ENCODE measurements around the gene PCNX2.

The PCNX2 gene

DNA sequence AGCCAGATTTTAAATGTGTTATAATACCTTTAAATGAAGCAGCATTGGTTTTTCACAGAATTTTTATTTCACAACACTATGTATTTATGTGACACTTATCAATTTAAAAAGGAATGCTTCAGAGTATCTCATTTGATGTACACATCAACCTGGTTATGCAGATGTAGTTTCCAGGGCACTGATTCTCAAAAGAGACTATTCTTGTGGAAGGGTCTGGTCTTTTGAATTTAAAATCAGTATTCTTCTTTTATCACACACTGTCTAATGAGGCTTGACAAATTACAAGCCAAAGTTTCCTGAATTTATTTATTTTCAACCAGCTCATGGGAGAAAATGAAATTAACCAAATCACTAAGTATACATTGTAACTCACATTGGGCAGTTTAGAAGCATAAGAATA is 257.7 kb downstream of the PCNX2 start:
- Histone ChIP-seq H3K4me1 (no peaks in the 10 kb centered on the region), H3K9me3 (no peaks in the 10 kb centered on the region), H3K27me3 (no peaks in the 10 kb centered on the region), H3K27ac (no peak overlapping the region), H3K4me3 (no peak overlapping the region), H3K36me3 (no peaks in the 10 kb centered on the region)
- no peak for DNase-seq
- intact Hi-C loops (cut with DNase I; ENCODE audit: low total_unique reads), result no loop called here
- TF ChIP-seq CTCF (IDR thresholded peaks at IDR 0.05), result no peak

DNA sequence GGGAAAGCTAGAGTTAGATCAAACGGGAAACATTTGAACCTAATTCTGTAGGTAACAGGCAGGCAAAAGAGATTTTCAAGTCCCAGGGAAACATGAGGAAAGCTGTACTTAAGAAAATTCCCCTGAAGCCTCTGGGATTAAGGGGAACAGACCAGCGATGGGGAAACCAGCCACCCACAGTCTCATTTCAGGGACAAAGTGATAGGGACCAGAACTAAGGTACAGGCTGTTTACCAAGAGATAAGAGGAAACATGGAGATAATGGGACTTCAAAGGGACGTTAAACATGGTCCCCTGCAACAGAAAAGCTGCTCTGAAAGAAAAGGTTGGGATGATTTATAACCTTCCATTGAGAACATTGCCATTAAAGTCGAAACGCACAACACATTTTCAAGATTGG is 260.7 kb downstream of the PCNX2 start:
- Histone ChIP-seq H3K27me3 (no peaks in the 10 kb centered on the region), H3K4me1 (no peaks in the 10 kb centered on the region), H3K9me3 (no peaks in the 10 kb centered on the region), H3K27ac (no peak overlapping the region), H3K36me3 (no peaks in the 10 kb centered on the region), H3K4me3 (no peak overlapping the region)
- DNase-seq, result no peak
- TF ChIP-seq CTCF (IDR thresholded peaks at IDR 0.05), result no peak
- intact Hi-C loops (cut with DNase I; ENCODE audit: low total_unique reads), result no loop called here

DNA sequence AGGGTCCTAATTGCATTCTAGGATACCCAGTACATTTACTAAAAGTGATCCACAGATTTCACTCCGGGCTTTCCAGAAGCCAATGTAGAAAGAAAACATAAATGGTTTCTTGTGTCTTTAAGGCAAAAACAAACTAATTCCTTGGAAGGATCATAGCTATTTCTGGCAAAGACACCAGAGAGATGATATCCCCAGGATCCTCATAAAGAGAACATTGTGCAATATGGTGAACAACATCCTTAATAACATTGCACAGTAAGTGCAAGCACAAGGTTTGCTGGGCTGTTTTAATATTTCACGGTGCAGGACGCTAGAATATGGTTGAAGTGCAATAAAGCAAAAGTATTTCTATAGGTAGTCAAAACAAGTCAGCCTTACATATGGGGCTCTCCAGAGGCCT is 262.2 kb downstream of the PCNX2 start:
- H3K9me3 ChIP-seq, result no peaks in the 10 kb centered on the region
- H3K27ac ChIP-seq, result no peak overlapping the region
- H3K27me3 ChIP-seq, result no peaks in the 10 kb centered on the region
- intact Hi-C loops (cut with DNase I; ENCODE audit: low total_unique reads), result no loop called here
- no peaks in the 10 kb centered on the region for H3K36me3 ChIP-seq
- H3K4me3 ChIP-seq, result no peak overlapping the region
- H3K4me1 ChIP-seq, result no peaks in the 10 kb centered on the region
- TF ChIP-seq CTCF (IDR thresholded peaks at IDR 0.05), result no peak
- DNase-seq, result no peak

- Histone ChIP-seq H3K4me1 (no peaks in the 10 kb centered on the region), H3K27ac (no peak overlapping the region), H3K36me3 (no peaks in the 10 kb centered on the region), H3K27me3 (no peaks in the 10 kb centered on the region), H3K4me3 (no peak overlapping the region), H3K9me3 (no peaks in the 10 kb centered on the region)
- intact Hi-C loops (cut with DNase I; ENCODE audit: low total_unique reads), result no loop called here
- DNase-seq, result no peak
- TF ChIP-seq CTCF (IDR thresholded peaks at IDR 0.05), result no peak
Measured at GRCh38 chr1:233032916-233033315, 262.6 kb downstream of the PCNX2 start.

GRCh38 chr1:233031521-233031920 is 264.0 kb downstream of the PCNX2 start:
- Histone ChIP-seq H3K9me3 (no peaks in the 10 kb centered on the region), H3K4me1 (no peaks in the 10 kb centered on the region), H3K4me3 (no peak overlapping the region), H3K27me3 (no peaks in the 10 kb centered on the region), H3K27ac (no peak overlapping the region), H3K36me3 (no peaks in the 10 kb centered on the region)
- TF ChIP-seq CTCF (IDR thresholded peaks at IDR 0.05), result no peak
- intact Hi-C loops (cut with DNase I; ENCODE audit: low total_unique reads), result no loop called here
- no peak for DNase-seq

- intact Hi-C loops (cut with DNase I; ENCODE audit: low total_unique reads), result no loop called here
- no peak for TF ChIP-seq CTCF (IDR thresholded peaks at IDR 0.05)
- H3K9me3 ChIP-seq, result no peaks in the 10 kb centered on the region
- no peak overlapping the region for H3K27ac ChIP-seq
- no peaks in the 10 kb centered on the region for H3K27me3 ChIP-seq
- H3K36me3 ChIP-seq, result no peaks in the 10 kb centered on the region
- no peak overlapping the region for H3K4me3 ChIP-seq
- no peak for DNase-seq
- no peaks in the 10 kb centered on the region for H3K4me1 ChIP-seq
Measured at GRCh38 chr1:233027046-233027445, 268.5 kb downstream of the PCNX2 start.

All from tibial artery (tissue), 4 donors.